HUDEP-2 (cell line): ENCODE measurements around the gene ASMTL.
"Not testable (repeated sequence)": the region's sequence is repeated elsewhere in the genome, so short reads cannot be mapped to it uniquely, and the experiment has no call there.

Experiments used
- DNase-seq, 76 experiments: peaks; one replicate each; lab custom pipeline; 2025; ENCODE audit not compliant: unreplicated experiment in 76 of 76; lab: John Stamatoyannopoulos, UW

ASMTL gene

DNA sequence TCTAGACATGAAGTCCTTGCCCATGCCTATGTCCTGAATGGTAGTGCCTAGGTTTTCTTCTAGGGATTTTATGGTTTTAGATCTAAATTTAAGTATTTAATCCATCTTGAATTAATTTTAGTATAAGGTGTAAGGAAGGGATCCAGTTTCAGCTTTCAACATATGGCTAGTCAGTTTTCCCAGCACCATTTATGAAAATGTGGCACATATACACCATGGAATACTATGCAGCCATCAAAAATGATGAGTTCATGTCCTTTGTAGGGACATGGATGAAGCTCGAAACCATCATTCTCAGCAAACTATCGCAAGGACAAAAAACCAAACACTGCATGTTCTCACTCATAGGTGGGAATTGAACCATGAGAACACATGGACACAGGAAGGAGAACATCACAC lies 29.8 kb upstream of the ASMTL start:
- DNase-seq, result not testable (repeated sequence)

DNA sequence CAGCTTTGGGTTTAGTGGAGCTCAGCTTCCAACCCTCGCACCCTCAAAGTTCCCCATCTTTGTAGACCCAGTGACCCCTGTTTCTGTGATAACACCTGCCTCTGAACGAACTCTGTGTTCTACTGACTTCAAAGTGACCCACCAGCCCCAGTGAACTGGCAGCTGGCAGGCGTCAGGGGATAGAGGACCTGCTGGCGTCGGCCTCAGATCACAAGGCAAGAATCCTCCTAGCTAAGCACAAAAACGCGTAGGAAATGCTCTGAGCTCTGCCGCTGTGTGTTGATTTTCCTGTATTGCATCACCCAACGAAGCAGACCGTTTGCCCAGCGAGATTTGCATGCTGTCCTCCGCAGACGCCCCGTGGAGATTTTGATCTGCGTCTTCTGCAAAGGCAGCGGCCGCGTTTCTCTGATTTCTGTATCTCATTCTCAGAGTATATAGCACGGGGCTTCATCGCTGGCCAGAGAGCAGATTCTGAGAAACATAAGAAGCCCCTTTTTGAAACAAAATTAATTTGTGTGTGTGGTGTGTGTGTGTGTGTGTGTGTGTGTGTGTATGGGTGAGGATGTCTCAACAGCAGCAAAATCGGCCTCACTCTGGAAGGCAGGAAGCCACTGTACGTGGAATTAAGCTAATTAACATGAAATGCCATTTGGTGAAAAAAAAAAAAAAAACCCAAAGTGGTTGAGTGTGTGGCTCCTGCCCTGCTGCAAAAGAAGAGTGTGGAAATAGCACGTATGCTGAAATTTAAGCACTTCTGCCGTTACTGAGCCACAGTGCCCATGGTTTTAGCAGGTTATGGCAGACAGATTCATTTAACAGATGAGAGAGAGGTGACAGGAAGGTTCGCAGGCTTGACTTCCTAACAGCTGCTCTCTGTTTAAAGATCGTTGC lies 29.2 kb upstream of the ASMTL start:
- DNase-seq, result no peak

DNA sequence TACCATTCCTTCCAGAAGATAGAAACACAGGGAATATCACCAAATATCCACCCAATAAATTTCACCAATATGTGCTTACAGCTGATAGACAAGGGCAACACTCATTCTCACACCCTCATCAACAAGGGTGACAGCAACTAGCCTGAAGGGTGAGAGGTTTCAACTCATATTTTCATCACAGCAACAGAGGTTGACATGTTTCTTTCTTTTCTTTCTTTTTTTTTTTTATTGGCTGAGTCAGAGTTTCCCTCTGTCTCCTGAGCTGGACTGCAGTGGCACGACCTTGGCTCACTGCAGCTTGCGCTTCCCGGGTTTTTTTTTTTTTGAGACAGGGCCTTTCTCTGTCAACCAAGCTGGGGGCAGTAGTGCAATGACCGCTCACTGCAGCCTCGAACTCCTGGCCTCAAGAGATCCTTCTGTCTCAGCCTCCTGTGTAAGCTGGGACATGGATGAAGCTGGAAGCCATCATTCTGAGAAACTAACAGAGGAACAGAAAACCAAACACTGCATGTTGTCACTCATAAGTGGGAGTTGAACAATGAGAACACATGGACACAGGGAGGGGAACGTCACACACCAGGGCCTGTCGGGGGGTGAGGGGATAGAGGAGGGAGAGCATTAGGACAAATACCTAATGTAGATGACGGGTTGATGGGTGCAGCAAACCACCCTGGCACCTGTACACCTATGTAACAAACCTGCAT lies 27.5 kb upstream of the ASMTL start:
- no peak for DNase-seq

DNA sequence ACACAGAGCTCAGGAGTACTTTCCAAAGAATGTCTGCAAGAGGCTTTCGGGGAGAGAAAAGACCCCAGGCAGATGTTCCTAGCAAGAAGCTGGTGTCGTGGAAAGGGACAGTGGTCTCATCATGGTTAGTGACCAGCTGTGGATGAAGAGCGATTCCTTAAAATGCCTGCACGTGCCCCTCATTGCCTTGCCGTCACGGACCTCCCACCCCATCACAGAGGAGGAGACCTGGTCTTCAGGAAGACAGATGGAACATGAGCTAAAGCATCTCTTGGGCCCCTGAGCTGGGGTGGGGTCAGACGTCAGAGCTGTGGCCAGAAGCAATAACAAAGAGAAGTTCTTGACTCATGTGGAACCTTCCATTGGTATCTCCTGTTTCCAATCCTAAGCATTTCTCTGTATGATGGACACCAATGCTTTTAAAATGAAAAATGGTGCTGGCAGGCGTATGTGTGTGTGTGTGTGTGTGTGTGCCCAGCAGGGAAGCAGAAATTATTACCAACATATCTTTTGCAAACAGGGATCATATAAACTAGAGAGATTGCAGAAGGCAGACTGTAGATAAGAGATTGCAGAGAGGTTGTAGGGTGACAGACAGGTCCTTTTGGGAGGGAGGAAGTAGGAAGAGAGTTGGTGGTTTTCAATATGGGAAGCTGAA lies 25.2 kb upstream of the ASMTL start:
- DNase-seq, result peak in 38 of 76 experiments; percentile 1 to 76 (median 29)

DNA sequence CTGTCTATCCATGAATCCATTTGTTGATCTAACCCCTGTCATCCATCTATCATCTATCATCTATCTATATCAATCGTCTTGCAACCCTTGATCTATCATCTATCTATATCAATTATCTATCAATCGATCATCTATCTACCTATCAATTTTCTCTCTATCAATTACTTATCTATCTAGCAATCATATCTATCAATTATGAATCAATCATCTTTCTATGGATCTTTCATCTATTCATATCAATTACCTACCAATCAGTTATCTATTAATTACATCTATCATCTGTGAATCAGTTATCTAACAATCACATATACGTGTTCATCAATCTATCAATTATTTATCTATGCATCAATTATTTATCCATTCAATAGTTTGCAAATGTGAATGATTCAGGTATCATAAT lies 24.5 kb upstream of the ASMTL start:
- no peak for DNase-seq

DNA sequence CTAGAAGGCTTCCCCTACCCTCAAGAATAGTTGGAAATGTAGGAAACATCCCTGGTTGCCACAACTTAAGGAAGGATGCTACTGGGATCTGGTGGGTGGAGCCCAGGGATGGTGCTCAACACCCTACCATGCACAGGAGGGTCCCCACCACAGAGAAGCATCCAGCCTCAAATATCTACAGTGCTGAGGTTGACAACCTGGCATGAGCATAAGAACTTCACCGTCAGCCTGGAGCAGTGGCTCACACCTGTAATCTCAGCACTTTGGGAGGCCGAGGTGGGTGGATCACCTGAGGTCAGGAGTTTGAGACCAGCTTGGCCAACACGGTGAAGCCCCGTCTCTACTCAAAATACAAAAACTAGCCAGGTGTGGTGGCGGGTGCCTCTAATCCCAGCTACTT lies 24.0 kb upstream of the ASMTL start:
- no peak for DNase-seq

DNA sequence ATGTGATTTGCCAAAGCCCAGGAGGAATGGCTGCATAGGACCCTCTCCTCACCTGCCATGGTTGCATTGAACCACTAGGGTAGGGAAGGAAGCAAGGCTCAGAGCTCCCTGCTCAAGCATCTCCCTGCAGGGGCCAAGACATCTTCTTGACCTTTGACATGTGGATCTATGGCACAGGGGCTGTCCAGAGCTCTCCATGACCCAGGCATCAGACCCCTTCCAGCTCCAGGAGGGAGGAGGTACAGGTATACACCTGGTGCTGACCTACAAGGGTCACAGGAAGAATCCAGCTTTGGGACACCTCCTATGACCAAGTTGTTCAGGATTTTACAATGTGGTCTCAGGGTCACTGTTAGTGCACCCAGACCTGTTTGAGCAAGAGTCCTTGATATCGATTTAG lies 23.2 kb upstream of the ASMTL start:
- DNase-seq, result no peak

DNA sequence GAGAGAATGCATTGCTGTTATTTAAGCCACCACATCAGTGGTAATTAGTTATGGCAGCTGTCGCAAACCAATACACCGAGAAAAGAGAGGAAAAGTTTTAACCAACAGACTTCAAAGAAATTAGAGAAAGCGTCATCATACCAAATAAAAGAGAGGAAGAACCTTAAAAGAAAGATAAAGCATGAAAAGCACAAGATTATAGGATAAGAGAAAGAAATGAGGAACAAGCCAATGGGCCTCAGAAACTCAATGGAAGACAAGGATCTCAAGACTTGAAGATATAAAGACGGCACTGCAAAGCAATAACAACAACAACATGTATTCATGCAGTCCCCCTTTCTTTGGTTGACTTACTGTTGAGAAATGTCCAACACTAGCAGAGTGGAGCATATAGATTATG lies 22.8 kb upstream of the ASMTL start:
- no peak for DNase-seq

DNA sequence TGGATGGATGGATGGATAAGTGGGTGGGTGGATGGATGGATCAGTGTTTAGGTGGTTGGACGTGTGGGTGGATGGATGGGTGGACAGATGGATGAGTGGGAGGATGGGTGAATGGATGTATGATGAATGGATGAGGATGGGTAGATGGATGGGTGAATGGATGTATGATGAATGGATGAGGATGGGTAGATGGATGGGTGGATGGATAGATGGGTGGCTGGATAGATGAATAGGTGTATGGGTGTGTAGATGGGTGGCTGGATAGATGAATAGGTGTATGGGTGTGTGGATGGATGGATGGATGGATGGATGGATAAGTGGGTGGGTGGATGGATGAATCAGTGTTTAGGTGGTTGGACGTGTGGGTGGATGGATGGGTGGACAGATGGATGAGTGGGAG lies 21.9 kb upstream of the ASMTL start:
- DNase-seq, result not testable (repeated sequence)

DNA sequence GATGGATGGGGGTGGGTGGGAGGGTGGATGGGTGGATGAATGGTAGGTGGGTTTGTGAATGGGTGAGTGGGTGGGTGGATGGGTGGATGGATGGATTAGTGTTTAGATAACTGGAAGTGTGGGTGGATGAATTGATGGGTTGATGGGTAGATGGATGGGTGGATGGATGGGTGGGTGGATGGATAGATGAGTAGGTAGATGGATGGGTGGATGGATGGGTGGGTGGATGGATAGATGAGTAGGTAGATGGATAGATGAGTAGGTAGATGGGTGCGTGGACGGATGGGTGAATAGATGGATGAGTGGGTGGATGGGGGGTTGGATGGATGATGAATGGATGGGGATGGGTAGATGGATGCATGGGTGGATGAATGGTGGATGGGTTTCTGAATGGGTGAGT lies 20.3 kb upstream of the ASMTL start:
- no peak for DNase-seq

DNA sequence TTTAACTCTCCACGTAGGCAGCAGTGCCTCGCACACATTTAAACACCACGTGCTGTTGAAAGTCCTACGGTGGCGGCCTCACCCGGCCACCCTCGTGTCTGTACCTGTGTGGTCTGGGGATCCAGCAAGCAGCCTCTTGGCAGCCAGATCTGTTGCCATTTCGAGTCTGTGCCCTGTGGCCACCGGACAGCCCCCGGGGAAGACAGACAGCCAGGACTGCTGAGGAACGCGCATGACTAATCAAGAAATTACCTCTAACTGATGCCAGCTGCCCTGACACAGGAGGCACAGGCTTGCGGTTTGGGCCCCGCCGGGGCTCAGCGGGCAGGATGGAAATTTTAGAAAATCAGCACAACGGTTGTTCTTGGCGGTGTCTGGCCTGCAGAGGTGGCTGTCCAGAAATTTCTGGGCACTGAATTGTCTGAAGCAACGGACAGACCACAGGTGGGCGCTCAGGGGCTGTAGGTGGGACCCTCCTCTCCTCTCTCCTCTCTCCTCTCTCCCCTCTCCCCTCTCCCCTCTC lies 15.6 kb upstream of the ASMTL start:
- DNase-seq, result peak in 71 of 76 experiments; percentile 2 to 91 (median 58)

DNA sequence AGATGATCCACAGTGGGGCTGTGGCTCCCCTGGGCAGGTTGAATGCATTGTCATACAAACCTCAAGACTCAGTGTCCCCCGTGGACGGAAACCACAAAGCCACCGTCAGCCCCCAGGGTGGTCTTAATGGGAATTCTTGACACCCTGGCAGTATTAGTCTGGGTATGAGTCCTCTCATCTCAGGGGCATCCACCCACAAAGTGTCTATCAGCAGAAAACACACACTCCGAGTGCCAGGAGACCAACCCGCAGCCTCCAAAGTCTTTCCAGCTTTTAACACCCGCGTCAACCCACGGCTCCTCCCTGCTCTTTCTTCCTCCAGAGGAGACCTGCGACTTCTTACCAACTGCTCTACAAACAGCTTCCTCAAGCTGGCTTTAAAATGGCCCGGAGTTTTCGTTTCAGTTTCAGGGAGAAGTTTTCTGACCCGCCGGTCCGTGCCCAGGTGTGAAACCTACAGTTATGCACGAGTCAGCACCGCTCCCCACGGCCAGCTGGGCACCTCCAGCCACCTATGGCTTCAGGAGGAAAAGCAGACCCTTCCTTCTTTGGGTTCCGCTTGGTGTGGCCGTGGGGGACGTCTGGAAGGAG lies 14.4 kb upstream of the ASMTL start:
- peak in 4 of 76 experiments; percentile 1 to 10 (median 5) for DNase-seq

DNA sequence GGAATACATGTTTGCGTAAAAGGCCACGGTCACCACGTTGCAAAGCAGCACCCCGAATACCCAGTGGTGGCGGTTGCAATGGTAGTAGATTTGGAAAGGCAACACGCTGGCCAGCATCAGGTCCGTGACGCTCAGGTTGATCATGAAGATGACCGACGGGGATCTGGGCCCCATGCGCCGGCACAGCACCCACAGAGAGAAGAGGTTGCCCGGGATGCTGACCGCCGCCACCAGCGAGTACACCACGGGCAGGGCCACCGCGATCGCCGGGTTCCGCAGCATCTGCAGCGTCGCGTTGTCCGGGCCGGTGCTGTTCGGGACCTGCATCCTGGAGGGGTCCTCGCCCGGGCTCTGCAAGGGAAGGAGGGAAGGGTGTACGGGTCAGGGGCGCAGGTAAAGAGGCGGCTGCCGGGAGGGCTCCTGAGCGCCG lies 13.5 kb upstream of the ASMTL start:
- DNase-seq, result no peak

DNA sequence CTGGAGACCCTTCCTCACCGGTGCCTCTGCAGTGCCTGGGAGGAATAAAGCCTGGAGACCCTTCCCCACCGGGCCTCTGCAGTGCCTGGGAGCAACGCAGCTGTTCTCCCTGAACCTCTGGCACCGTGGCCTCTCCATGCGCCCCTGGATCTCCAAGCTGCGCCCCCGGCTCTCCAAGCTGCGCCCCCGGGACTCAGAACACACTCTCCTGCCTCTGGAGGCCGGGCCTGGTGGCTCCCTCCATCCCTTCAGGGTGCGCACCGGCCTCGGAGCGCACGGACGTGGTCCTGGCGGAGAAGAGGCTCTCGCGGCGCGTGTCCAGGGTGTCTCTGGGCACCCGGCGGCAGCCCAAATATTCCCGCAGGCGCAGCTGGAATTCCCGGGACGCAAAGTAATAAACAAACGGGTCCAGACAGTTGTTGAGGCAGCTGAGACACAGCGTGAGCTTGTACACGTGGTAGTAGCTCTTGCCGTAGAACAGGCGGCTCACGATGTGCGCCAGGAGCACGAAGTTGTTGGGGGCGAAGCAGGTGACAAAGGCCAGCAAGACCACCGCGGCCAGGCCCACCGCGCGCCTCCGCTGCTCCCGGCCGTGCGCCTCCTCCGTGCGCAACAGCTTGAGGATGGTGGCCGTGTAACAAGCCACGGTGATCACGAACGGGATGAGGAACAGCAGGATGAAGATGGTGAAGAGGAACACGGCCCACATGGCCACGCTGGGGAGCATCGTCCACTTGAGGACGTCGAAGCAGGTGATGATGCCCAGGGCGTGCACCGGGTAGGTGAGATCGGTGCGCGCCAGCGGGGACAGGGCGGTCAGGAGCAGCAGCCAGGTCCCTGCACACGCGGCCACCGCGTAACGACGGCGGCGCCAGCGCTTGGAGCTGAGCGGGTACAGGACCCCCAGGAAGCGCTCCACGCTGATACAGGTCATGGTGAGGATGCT lies 12.8 kb upstream of the ASMTL start:
- no peak for DNase-seq

DNA sequence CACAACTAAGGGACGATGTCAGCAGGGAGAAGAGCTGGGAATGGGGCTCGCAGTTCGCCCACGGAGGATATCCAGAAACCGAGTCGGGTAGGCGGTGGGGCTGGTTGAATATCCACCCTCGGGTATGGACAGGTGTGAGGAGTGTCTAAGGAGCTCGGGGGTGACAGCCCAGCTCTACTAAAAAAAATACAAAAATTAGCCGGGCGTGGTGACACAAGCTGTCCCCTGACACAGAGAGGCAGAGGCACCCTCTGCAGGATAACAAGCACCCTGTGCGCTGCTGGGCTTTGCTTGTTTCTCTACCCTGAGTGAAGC lies 12.2 kb upstream of the ASMTL start:
- no peak for DNase-seq

DNA sequence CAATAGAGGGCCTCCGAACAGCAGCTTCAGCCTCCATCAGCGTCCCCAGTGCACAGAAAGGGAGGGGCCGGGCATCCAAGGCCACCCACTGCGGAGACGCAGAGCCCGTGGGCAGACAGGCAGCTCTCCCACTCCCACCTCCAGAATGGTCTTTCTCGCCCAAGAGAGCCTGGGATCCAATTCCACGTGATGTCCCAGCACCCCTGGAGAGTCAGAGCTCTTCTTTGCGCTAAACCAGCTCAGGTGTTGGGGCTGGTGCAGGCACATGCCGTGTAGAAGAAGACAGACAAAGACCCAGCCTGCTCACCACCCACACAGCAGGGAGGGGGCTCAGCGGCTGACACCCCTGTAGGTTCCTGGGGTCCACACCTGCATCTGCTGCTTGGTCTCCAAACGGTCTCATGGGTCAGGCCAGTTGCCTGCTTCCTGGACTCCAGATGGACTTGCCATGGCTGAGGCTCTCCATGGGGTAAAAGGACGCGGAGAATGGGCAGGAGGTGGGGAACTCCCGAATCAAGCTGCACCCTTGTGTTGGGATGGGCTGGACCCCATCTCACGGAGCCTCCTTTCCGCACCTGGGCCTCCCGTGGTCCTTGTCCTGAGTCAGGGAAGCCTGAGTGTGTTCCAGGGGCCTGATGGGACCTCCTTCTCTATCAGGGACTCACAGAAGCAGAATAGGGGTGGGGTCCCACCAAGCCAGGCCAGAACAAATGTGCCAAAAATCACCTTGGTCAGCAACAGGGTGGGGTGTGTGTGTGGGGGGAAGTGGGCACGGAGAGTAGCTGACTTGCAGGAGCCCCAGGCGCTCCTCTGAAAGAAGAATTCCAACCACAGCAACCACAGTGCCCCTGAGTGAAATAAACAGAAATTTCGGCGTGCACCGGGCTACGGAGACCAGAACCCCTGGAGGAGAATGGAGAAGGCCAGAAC lies 11.6 kb upstream of the ASMTL start:
- no peak for DNase-seq

DNA sequence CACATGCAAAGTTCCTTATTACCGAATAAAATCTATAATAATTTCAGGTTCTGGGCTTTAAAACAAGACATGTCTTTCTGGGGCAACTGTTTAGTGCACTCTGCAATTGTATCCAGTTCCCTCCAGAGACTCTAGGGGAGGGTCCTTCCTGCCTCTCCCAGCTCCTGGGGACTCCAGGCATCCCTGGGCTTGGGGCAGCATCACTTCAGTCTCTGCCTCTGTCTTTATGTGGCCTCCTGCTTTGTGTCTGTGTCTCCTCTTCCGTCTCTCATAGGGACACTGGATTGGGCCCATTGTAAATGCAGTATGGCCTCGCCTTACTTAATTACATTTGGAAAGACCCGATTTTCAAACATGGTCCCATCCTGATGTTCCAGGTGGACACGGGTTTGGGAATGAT lies 10.9 kb upstream of the ASMTL start:
- DNase-seq, result no peak

DNA sequence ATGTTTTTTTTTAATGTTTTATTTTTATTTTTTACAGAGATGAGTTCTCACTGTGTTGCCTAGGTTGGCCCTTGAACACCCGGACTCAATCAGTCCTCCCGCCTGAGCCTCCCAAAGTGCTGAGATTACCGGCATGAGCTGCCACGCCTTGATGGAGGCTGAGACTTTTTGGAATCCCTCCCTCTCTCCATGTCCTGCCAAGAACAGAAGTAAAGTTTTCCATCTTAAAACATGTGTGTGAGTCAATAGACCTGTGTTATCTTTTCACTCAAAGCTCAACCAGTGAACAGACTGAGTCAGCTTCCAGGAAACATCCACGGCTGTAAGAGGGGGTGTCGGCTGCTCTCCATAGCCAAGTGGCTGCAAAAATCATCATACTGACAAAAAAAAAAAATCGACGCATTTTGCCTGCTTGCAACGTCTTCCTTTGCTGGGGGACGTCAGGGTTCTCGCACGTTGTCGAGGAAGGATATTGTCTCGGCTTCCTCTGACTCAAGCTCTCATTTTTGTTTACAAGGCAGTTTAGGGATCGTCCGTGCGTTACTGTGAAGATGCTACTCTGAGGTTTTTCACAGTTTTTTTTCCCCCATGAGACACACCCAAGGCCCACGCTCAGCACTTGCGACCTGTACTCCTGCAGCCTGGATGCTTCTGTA lies 10.0 kb upstream of the ASMTL start:
- DNase-seq, result peak in 67 of 76 experiments; percentile 3 to 84 (median 38)
